ENCODE results near the gene FGD2.

DNA sequence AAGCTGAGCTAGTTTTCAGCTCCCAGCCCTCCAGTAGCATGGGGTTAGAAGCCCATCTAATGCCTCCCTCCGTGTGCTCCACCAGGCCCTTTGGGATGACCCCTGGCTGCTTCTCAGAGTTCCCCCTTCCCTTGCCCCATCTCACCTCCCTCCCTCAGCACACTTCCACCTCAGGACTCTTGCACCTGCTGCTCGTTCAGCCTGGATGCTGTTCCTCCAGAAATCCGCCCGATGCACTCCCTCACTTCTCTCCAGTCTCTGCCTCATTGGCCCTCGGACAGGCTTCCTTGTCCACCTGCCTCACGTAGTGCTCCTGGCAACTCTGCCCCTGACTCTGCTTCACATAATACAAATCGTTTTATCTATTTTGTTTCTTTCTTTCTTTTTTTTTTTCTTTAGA lies 26.8 kb downstream of the FGD2 start:
- TF ChIP-seq CTCF (IDR thresholded peaks at IDR 0.05; ENCODE audit: poor library complexity, severe bottlenecking): no peak
- TF ChIP-seq RAD21 (conservative IDR thresholded peaks at IDR 0.05): no peak
- TF ChIP-seq SMC3 (conservative IDR thresholded peaks at IDR 0.05; ENCODE audit: poor library complexity): no peak
- TF ChIP-seq, protein P1, sequence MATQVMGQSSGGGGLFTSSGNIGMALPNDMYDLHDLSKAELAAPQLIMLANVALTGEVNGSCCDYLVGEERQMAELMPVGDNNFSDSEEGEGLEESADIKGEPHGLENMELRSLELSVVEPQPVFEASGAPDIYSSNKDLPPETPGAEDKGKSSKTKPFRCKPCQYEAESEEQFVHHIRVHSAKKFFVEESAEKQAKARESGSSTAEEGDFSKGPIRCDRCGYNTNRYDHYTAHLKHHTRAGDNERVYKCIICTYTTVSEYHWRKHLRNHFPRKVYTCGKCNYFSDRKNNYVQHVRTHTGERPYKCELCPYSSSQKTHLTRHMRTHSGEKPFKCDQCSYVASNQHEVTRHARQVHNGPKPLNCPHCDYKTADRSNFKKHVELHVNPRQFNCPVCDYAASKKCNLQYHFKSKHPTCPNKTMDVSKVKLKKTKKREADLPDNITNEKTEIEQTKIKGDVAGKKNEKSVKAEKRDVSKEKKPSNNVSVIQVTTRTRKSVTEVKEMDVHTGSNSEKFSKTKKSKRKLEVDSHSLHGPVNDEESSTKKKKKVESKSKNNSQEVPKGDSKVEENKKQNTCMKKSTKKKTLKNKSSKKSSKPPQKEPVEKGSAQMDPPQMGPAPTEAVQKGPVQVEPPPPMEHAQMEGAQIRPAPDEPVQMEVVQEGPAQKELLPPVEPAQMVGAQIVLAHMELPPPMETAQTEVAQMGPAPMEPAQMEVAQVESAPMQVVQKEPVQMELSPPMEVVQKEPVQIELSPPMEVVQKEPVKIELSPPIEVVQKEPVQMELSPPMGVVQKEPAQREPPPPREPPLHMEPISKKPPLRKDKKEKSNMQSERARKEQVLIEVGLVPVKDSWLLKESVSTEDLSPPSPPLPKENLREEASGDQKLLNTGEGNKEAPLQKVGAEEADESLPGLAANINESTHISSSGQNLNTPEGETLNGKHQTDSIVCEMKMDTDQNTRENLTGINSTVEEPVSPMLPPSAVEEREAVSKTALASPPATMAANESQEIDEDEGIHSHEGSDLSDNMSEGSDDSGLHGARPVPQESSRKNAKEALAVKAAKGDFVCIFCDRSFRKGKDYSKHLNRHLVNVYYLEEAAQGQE (IDR thresholded peaks at IDR 0.05; ENCODE audit: borderline replicate concordance): no peak

Data from neural cell (in vitro differentiated cells).